Cardiac muscle cell (in vitro differentiated cells and primary cell): ENCODE measurements around the gene LDHD. TPM values are rescaled to one million over a fixed set of nuclear protein-coding genes. Genes with fewer than 3 reads are reported as not detected.

Experiments used
- DNase-seq, 2 donors: peaks; one replicate each; pipeline versions ENCODE4 v3.0.0 to v3.0.0-alpha.2; 2010 to 2017; ENCODE audit warnings: low read depth in 1 of 2, low spot score in 1 of 2
- H3K27ac ChIP-seq: fragments of 200-600 bp; sonication (generic); 2 replicates; pipeline ENCODE4 v1.5.1; 2016
- H3K27me3 ChIP-seq: fragments of 200-600 bp; sonication (generic); 2 replicates; pipeline ENCODE4 v1.6.0; 2016; ENCODE audit warnings: control low read depth
- H3K36me3 ChIP-seq: fragments of 200-600 bp; sonication (generic); 2 replicates; pipeline ENCODE4 v1.5.1; 2016; ENCODE audit warnings: control low read depth
- H3K4me1 ChIP-seq: fragments of 200-600 bp; sonication (generic); 2 replicates; pipeline ENCODE4 v1.8.1; 2017; ENCODE audit warnings: low read depth, mild to moderate bottlenecking, mixed run types
- H3K4me3 ChIP-seq: fragments of 200-600 bp; sonication (generic); 2 replicates; pipeline ENCODE4 v1.5.1; 2016; ENCODE audit warnings: mild to moderate bottlenecking
- H3K9me3 ChIP-seq: fragments of 200-600 bp; sonication (generic); 2 replicates; pipeline ENCODE4 v1.5.1; 2017; ENCODE audit warnings: low read depth, mild to moderate bottlenecking, control low read depth
- CTCF ChIP-seq: IDR thresholded peaks from 2 replicates; pipeline ENCODE4 v1.5.1; 2012; ENCODE audit warnings: low read depth, mild to moderate bottlenecking, low read length
- polyA plus RNA-seq: library from polyadenylated mRNA; unstranded; fragments of >200 nt; fragmentation: Nextera tagmentation; extraction: Ambion mirVana; gene quantifications from 2 replicates; pipeline ENCODE4 v1.2.1, GENCODE V29; 2016
- total RNA-seq: library from RNA; depleted of rRNA; stranded (reverse); fragments of >200 nt; gene quantifications from 2 replicates; pipeline ENCODE4 v1.2.3, GENCODE V29; 2016

The LDHD gene
- total and polyA plus RNA-seq, 2 experiments from 2014 or later = 6.0 to 12.2 TPM

- Histone ChIP-seq H3K27me3 (no peaks in the 10 kb centered on the region), H3K9me3 (no peaks in the 10 kb centered on the region), H3K4me1 (peaks cover 11% of the 10 kb centered on the region), H3K4me3 (no peak overlapping the region), H3K36me3 (no peaks in the 10 kb centered on the region), H3K27ac (peak overlapping the region; percentile 80)
- no peak for TF ChIP-seq CTCF
- peak; percentile 51 to 61 for DNase-seq
Observed at GRCh38 chr16:75062135-75062975, 54.2 kb downstream of the LDHD start.

Other genes starting within 250 kb of the LDHD start
- gene WDR59, start 131.7 kb downstream of the LDHD start, total RNA-seq = 26.9 and 51.1 TPM in 2 replicates
- 46.3 and 58.0 TPM in 2 replicates for gene WDR59, start 131.7 kb downstream of the LDHD start, polyA plus RNA-seq
- 43.2 and 58.7 TPM in 2 replicates for gene ZNRF1, start 117.8 kb downstream of the LDHD start, total RNA-seq
- 45.3 and 47.7 TPM in 2 replicates for gene ZNRF1, start 117.8 kb downstream of the LDHD start, polyA plus RNA-seq
- 10.5 and 11.5 TPM in 2 replicates for gene ZFP1, start 31.7 kb upstream of the LDHD start, total RNA-seq
- 7.8 and 8.5 TPM in 2 replicates for gene ZFP1, start 31.7 kb upstream of the LDHD start, polyA plus RNA-seq
- 0.63 TPM in 1 of 2 replicates, not detected in the other for gene CTRB2, start 90.4 kb upstream of the LDHD start, total RNA-seq
- 0.76 TPM in 1 of 2 replicates, not detected in the other for gene CTRB2, start 90.4 kb upstream of the LDHD start, polyA plus RNA-seq
- not detected in 2 replicates for gene CTRB1, start 102.2 kb upstream of the LDHD start, total RNA-seq
- gene CTRB1, start 102.2 kb upstream of the LDHD start, polyA plus RNA-seq = 0.22 and 1.1 TPM in 2 replicates
- gene BCAR1, start 134.8 kb upstream of the LDHD start, total RNA-seq = 105 and 121 TPM in 2 replicates
- 83.7 and 106 TPM in 2 replicates for gene BCAR1, start 134.8 kb upstream of the LDHD start, polyA plus RNA-seq